H1 (cell line): ENCODE data around the gene ATP5MC2. TPM values are rescaled to one million over a fixed set of nuclear protein-coding genes. Genes with fewer than 3 reads are reported as not detected.

Experiments used
- CTCF ChIA-PET: fragments of 300-600 bp; sonication (Branson Sonifier 250); formaldehyde crosslinking; loops from one replicate; lab custom pipeline; 2021; ENCODE audit not compliant: partially characterized antibody; lab: Charles Lee
- POLR2A ChIA-PET: fragments of 300-600 bp; sonication (Branson Sonifier 250); formaldehyde crosslinking; loops from one replicate; lab custom pipeline; 2021; ENCODE audit warnings: inconsistent platforms; ENCODE audit not compliant: partially characterized antibody; lab: Charles Lee
- DNase-seq, 2 experiments: peaks; one replicate each; pipeline versions ENCODE4 v3.0.0 to v3.0.0-alpha.2; 2010 to 2022; ENCODE audit warnings: low spot score in 2 of 2, low read depth in 1 of 2, mixed read lengths in 1 of 2
- FAIRE-seq: peaks from 2 replicates; lab custom pipeline; 2011; peaks lifted over from hg19 to GRCh38; lab: Jason Lieb, UNC
- H2AFZ ChIP-seq: 2 replicates; pipeline ENCODE4 v1.8.1; 2012; ENCODE audit warnings: low read length, inconsistent platforms
- H2AK5ac ChIP-seq: 2 replicates; pipeline ENCODE4 v1.6.1; 2013; ENCODE audit warnings: low read depth, low read length
- H2BK120ac ChIP-seq: replicated peaks from 2 replicates; pipeline ENCODE3; 2013; ENCODE audit warnings: low read depth, low read length, inconsistent platforms
- H2BK12ac ChIP-seq: 2 replicates; pipeline ENCODE4 v1.6.1; 2013; ENCODE audit warnings: low read depth, low read length
- H2BK15ac ChIP-seq: 2 replicates; pipeline ENCODE4 v1.6.1; 2013; ENCODE audit warnings: low read length
- H2BK20ac ChIP-seq: 2 replicates; pipeline ENCODE4 v1.6.1; 2013; ENCODE audit warnings: low read length
- H2BK5ac ChIP-seq: 2 replicates; pipeline ENCODE4 v1.6.1; 2013; ENCODE audit warnings: low read depth, low read length
- H3K14ac ChIP-seq: 2 replicates; pipeline ENCODE4 v1.6.1; 2013; ENCODE audit warnings: inconsistent platforms; ENCODE audit not compliant: insufficient read length
- H3K18ac ChIP-seq: 2 replicates; pipeline ENCODE4 v1.6.1; 2013; ENCODE audit warnings: low read length; ENCODE audit errors: extremely low read depth
- H3K23ac ChIP-seq: 2 replicates; pipeline ENCODE4 v1.6.1; 2013; ENCODE audit warnings: inconsistent platforms; ENCODE audit not compliant: insufficient read length
- H3K23me2 ChIP-seq: 2 replicates; pipeline ENCODE4 v1.6.1; 2013; ENCODE audit warnings: low read depth, low read length
- H3K27ac ChIP-seq: 2 replicates; pipeline ENCODE4 v1.6.1; 2011; ENCODE audit warnings: low read depth, low read length, inconsistent platforms
- H3K27me3 ChIP-seq, 4 experiments: replicated peaks in 1 of 4; 1 replicate in 1 of 4; 2 replicates in 3 of 4; pipeline versions ENCODE4 v1.6.1 to v1.8.1; 2011 to 2013; ENCODE audit warnings: low read length in 3 of 4, mild to moderate bottlenecking in 3 of 4, inconsistent platforms in 2 of 4, mixed read lengths in 2 of 4, moderate library complexity in 1 of 4; ENCODE audit not compliant: control insufficient read depth in 3 of 4, insufficient read depth in 3 of 4; ENCODE audit errors: extremely low read depth in 1 of 4
- H3K36me3 ChIP-seq, 4 experiments: 2 replicates each; pipeline versions ENCODE4 v1.6.1 to v1.8.1; 2011 to 2013; ENCODE audit warnings: mild to moderate bottlenecking in 4 of 4, low read length in 3 of 4, moderate library complexity in 2 of 4, control low read depth in 1 of 4, inconsistent platforms in 1 of 4; ENCODE audit not compliant: insufficient read depth in 4 of 4, control insufficient read depth in 2 of 4
- H3K4ac ChIP-seq: replicated peaks from 2 replicates; pipeline ENCODE3; 2013; ENCODE audit warnings: low read length, low read depth, mixed read lengths, inconsistent platforms; ENCODE audit not compliant: insufficient read length
- H3K4me1 ChIP-seq, 4 experiments: replicated peaks in 1 of 4; 1 replicate in 1 of 4; 2 replicates in 3 of 4; pipeline versions ENCODE4 v1.6.1 to v1.8.1; 2011 to 2013; ENCODE audit warnings: low read length in 3 of 4, inconsistent platforms in 2 of 4, mixed read lengths in 1 of 4; ENCODE audit not compliant: insufficient read depth in 4 of 4, control insufficient read depth in 3 of 4
- H3K4me2 ChIP-seq, 2 experiments: 2 replicates each; pipeline versions ENCODE4 v1.6.1 to v1.8.1; 2011 to 2013; ENCODE audit warnings: low read depth in 2 of 2, low read length in 2 of 2, control low read depth in 1 of 2, inconsistent platforms in 1 of 2, mild to moderate bottlenecking in 1 of 2; ENCODE audit not compliant: insufficient read depth in 1 of 2
- H3K4me3 ChIP-seq, 4 experiments: fragments of 200-600, 300-600 bp in 1 of 4; sonication (generic), shearing (Covaris generic), sonication (Bioruptor Twin) in 1 of 4; 2 replicates each; pipeline versions ENCODE4 v1.5.1 to v1.8.1; 2011 to 2016; ENCODE audit warnings: low read length in 4 of 4, low read depth in 3 of 4, control low read depth in 2 of 4, inconsistent platforms in 2 of 4, mild to moderate bottlenecking in 2 of 4, mixed read lengths in 1 of 4, moderate library complexity in 1 of 4; ENCODE audit not compliant: insufficient read depth in 2 of 4; ENCODE audit errors: extremely low read depth in 1 of 4
- H3K56ac ChIP-seq: replicated peaks from 2 replicates; pipeline ENCODE3; 2013; ENCODE audit warnings: low read depth, mild to moderate bottlenecking, mixed read lengths, low read length, inconsistent platforms; ENCODE audit not compliant: insufficient read length
- H3K79me1 ChIP-seq: 2 replicates; pipeline ENCODE4 v1.6.1; 2013; ENCODE audit warnings: low read depth, low read length, control low read depth
- H3K79me2 ChIP-seq, 2 experiments: 2 replicates each; pipeline versions ENCODE4 v1.6.1 to v1.8.1; 2012 to 2013; ENCODE audit warnings: low read length in 2 of 2, mild to moderate bottlenecking in 2 of 2, inconsistent platforms in 1 of 2; ENCODE audit not compliant: insufficient read depth in 2 of 2, control insufficient read depth in 1 of 2
- H3K9ac ChIP-seq, 4 experiments: replicated peaks in 1 of 4; 1 replicate in 1 of 4; 2 replicates in 3 of 4; pipeline versions ENCODE4 v1.6.1 to v1.8.1; 2011 to 2013; ENCODE audit warnings: low read depth in 3 of 4, low read length in 3 of 4, control low read depth in 2 of 4, mild to moderate bottlenecking in 2 of 4, moderate library complexity in 2 of 4, inconsistent platforms in 1 of 4; ENCODE audit errors: extremely low read depth in 1 of 4
- H3K9me3 ChIP-seq, 2 experiments: 2 replicates each; pipeline versions ENCODE4 v1.6.1 to v1.8.1; 2012 to 2013; ENCODE audit warnings: mild to moderate bottlenecking in 2 of 2, moderate library complexity in 2 of 2, control low read depth in 1 of 2, inconsistent platforms in 1 of 2, low read depth in 1 of 2, low read length in 1 of 2, mixed read lengths in 1 of 2; ENCODE audit not compliant: insufficient read depth in 2 of 2
- H4K20me1 ChIP-seq, 2 experiments: replicated peaks in 1 of 2; 2 replicates each; pipeline versions ENCODE3 to v1.8.1; 2011 to 2013; ENCODE audit warnings: inconsistent platforms in 2 of 2, low read length in 2 of 2, mild to moderate bottlenecking in 1 of 2; ENCODE audit not compliant: insufficient read depth in 2 of 2, control insufficient read depth in 1 of 2
- H4K5ac ChIP-seq: 2 replicates; pipeline ENCODE4 v1.6.1; 2013; ENCODE audit warnings: low read length, low read depth, mixed read lengths, inconsistent platforms; ENCODE audit not compliant: insufficient read length
- H4K8ac ChIP-seq: 2 replicates; pipeline ENCODE4 v1.8.0; 2013; ENCODE audit warnings: mild to moderate bottlenecking, moderate library complexity, low read length, inconsistent platforms; ENCODE audit not compliant: insufficient read depth; ENCODE audit errors: extremely low read depth
- H4K91ac ChIP-seq: replicated peaks from 2 replicates; pipeline ENCODE3; 2013; ENCODE audit warnings: low read length, mixed read lengths, inconsistent platforms; ENCODE audit not compliant: insufficient read length
- PHF8 ChIP-seq: fragments of 200-600 bp; sonication (generic); conservative IDR thresholded peaks from 2 replicates; pipeline ENCODE4 v1.7.1; 2012; ENCODE audit warnings: low read depth, mild to moderate bottlenecking, inconsistent platforms, low read length, moderate library complexity
- POLR2A ChIP-seq, 2 experiments: IDR thresholded peaks; 1 replicate in 1 of 2; 2 replicates in 1 of 2; pipeline ENCODE4 v1.6.1; 2011; ENCODE audit warnings: low read depth in 2 of 2, low read length in 2 of 2, mild to moderate bottlenecking in 2 of 2; ENCODE audit errors: control extremely low read depth in 1 of 2
- RFX5 ChIP-seq: IDR thresholded peaks from 2 replicates; pipeline ENCODE4 v1.6.1; 2011; ENCODE audit warnings: low read depth, low read length, improper control_type of control experiment, borderline replicate concordance
- WGBS, 2 experiments: shearing (Covaris generic) in 1 of 2; methylation state at CpG; one replicate each; pipeline versions ENCODE4 v1.1.6 to v1.1.7; 2013 to 2015; ENCODE audit warnings: low lambda C conversion rate in 2 of 2, mixed read lengths in 2 of 2, inconsistent platforms in 1 of 2, low coverage in 1 of 2, missing lambda C conversion rate in 1 of 2; ENCODE audit not compliant: insufficient replicate concordance in 2 of 2, insufficient coverage in 1 of 2, insufficient read length in 1 of 2; ENCODE audit errors: extremely low coverage in 1 of 2, missing lambda C conversion rate in 1 of 2; 5-methylcytosine and 5-hydroxymethylcytosine counted together
- polyA plus RNA-seq, 7 experiments: library from polyadenylated mRNA; depleted of rRNA in 3 of 7; stranded (reverse) in 5 of 7; unstranded in 2 of 7; fragments of >200 nt in 5 of 7; fragments of 200-250 nt in 2 of 7; gene quantifications; 1 replicate in 5 of 7; 2 replicates in 1 of 7; 4 replicates in 1 of 7; pipeline versions ENCODE4 v1.2.1 to v1.2.3, GENCODE V29; 2011 to 2013; ENCODE audit warnings: missing spikeins in 2 of 7, mixed read lengths in 2 of 7
- total RNA-seq: library from RNA; stranded (reverse); fragmentation: NEBNext Ultra II Directional; extraction: Animal tissue kit (Norgen Biotek cat#: 25700); gene quantifications from 2 replicates; pipeline ENCODE4 v1.2.1, GENCODE V29; 2021

ATP5MC2 gene
- total and polyA plus RNA-seq, 2 of the 8 experiments (the other 6 are each of a cell fraction or from before 2014, with no cell fraction given) = 408 to 952 TPM

GRCh38 chr12:53644133-53644532, 31.8 kb downstream of the ATP5MC2 start:
- H2BK120ac ChIP-seq = no peak overlapping the region
- H3K27me3 ChIP-seq = no peaks in the 10 kb centered on the region
- H3K27ac ChIP-seq = no peak overlapping the region
- no peaks in the 10 kb centered on the region for H3K79me2 ChIP-seq
- no peak overlapping the region for H2BK20ac ChIP-seq
- H2BK5ac ChIP-seq = no peak overlapping the region
- no peak overlapping the region for H3K23ac ChIP-seq
- H3K36me3 ChIP-seq = no peaks in the 10 kb centered on the region
- H3K9me3 ChIP-seq = no peaks in the 10 kb centered on the region
- no peak overlapping the region for H3K4me3 ChIP-seq
- H3K9ac ChIP-seq = no peak overlapping the region
- ChIA-PET CTCF (interaction anchor here (0.8 kb wide), 1 partner anchor 28 kb away, joined by 3 read pairs; no protein-coding TSS in a partner anchor), POLR2A (interaction anchor here (0.9 kb wide), 1 partner anchor 32 kb away, joined by 3 read pairs; the partner anchor contains the start of gene ATP5MC2)
- no peak overlapping the region for H2BK12ac ChIP-seq
- no peak overlapping the region for H4K8ac ChIP-seq
- H3K14ac ChIP-seq = no peak overlapping the region
- H4K5ac ChIP-seq = no peak overlapping the region
- H2AK5ac ChIP-seq = no peak overlapping the region
- DNase-seq (no peak), FAIRE-seq (no peak)
- no peaks in the 10 kb centered on the region for H4K20me1 ChIP-seq
- H2AFZ ChIP-seq = no peak overlapping the region
- H3K4me1 ChIP-seq = no peaks in the 10 kb centered on the region
- no peaks in the 10 kb centered on the region for H3K79me1 ChIP-seq
- no peaks in the 10 kb centered on the region for H3K23me2 ChIP-seq
- no peak overlapping the region for H3K4me2 ChIP-seq
- no peak overlapping the region for H3K18ac ChIP-seq
- 89% methylated on average over 3 of the region's 3 CpGs; no CpG with 5 or more reads in 1 of the 2 experiments for WGBS, 2 experiments
- H2BK15ac ChIP-seq = no peak overlapping the region
- no peak overlapping the region for H3K4ac ChIP-seq
- H3K56ac ChIP-seq = no peak overlapping the region
- H4K91ac ChIP-seq = no peak overlapping the region
- TF ChIP-seq RFX5 (no peak), POLR2A (IDR thresholded peaks at IDR 0.05; ENCODE audit: control extremely low read depth in 1 of 2, low read depth in 2 of 2, low read length in 2 of 2) (no peak), PHF8 (no peak)
